Lower leg skin (tissue), 3 donors: ENCODE measurements around the gene MOB4.

Source experiments
- POLR2A ChIP-seq, 2 donors: fragments of 450-650 bp; IDR thresholded peaks; one replicate each; pipeline ENCODE4 v1.6.1; 2016 to 2017; ENCODE audit warnings: antibody characterized with exemption in 2 of 2, mild to moderate bottlenecking in 1 of 2, moderate library complexity in 1 of 2
- TF ChIP-seq, protein P1 (sequence below), 3 donors: fragments of 450-650 bp; IDR thresholded peaks; one replicate each; pipeline ENCODE4 v1.5.1; 2016; ENCODE audit warnings: antibody characterized with exemption in 3 of 3, mild to moderate bottlenecking in 3 of 3, moderate library complexity in 2 of 3

DNA sequence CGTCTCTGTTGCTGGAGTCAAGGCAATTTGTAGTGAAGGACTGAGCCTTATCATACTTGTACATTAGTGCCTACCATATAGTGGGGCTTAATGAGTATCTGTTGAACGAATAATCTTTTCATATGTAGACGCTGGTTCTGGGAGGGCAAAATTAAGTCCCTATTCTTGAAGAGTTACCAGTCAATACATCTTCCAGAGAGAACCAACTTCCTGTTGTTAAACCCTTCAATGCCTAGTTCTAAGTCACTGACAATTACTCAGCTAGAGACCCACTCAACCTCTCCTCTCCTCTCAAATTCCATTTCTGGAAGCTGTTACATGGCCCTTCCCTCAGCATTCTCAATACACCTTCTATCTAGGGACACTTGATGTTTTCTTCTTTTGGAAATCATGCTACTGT lies 1.1 kb upstream of the MOB4 start:
- TF ChIP-seq, protein P1, sequence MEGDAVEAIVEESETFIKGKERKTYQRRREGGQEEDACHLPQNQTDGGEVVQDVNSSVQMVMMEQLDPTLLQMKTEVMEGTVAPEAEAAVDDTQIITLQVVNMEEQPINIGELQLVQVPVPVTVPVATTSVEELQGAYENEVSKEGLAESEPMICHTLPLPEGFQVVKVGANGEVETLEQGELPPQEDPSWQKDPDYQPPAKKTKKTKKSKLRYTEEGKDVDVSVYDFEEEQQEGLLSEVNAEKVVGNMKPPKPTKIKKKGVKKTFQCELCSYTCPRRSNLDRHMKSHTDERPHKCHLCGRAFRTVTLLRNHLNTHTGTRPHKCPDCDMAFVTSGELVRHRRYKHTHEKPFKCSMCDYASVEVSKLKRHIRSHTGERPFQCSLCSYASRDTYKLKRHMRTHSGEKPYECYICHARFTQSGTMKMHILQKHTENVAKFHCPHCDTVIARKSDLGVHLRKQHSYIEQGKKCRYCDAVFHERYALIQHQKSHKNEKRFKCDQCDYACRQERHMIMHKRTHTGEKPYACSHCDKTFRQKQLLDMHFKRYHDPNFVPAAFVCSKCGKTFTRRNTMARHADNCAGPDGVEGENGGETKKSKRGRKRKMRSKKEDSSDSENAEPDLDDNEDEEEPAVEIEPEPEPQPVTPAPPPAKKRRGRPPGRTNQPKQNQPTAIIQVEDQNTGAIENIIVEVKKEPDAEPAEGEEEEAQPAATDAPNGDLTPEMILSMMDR (IDR thresholded peaks at IDR 0.05), result no peak
- no peak for TF ChIP-seq POLR2A (IDR thresholded peaks at IDR 0.05)
